RWPE2 (cell line): ENCODE results near the gene CCNB2.

Experiments
- ATAC-seq: fragments of 200-7000 bp; cut with Tn5 transposase; 3 replicates; pipeline ENCODE4 v1.9.1; 2021; ENCODE audit warnings: low read depth
- DNase-seq: peaks from one replicate; pipeline ENCODE4 v3.0.0-alpha.2; 2020; ENCODE audit warnings: low spot score
- H3K27ac ChIP-seq: fragments of 450-650 bp; 2 replicates; pipeline ENCODE4 v1.5.1; 2017; ENCODE audit warnings: mild to moderate bottlenecking; ENCODE audit not compliant: poor library complexity, severe bottlenecking
- H3K27me3 ChIP-seq: fragments of 250-450 bp; sonication (Bioruptor Pico); 2 replicates; pipeline ENCODE4 v1.5.1; 2021; ENCODE audit warnings: mild to moderate bottlenecking, moderate library complexity; ENCODE audit not compliant: insufficient read depth, poor library complexity, severe bottlenecking
- H3K36me3 ChIP-seq: fragments of 250-450 bp; sonication (Bioruptor Pico); 2 replicates; pipeline ENCODE4 v1.5.1; 2020; ENCODE audit warnings: low read depth, mild to moderate bottlenecking, moderate library complexity
- H3K4me1 ChIP-seq: fragments of 250-450 bp; sonication (Bioruptor Pico); 2 replicates; pipeline ENCODE4 v1.5.1; 2021; ENCODE audit warnings: mild to moderate bottlenecking, moderate library complexity; ENCODE audit not compliant: insufficient read depth, poor library complexity, severe bottlenecking
- H3K4me3 ChIP-seq: fragments of 250-450 bp; sonication (Bioruptor Pico); 2 replicates; pipeline ENCODE4 v1.5.1; 2021; ENCODE audit warnings: mild to moderate bottlenecking, moderate library complexity; ENCODE audit not compliant: severe bottlenecking
- H3K9me3 ChIP-seq: fragments of 250-450 bp; sonication (Bioruptor Pico); 2 replicates; pipeline ENCODE4 v1.5.1; 2021; ENCODE audit warnings: mild to moderate bottlenecking, moderate library complexity; ENCODE audit not compliant: severe bottlenecking
- CTCF ChIP-seq: fragments of 450-650 bp; IDR thresholded peaks from one replicate; pipeline ENCODE4 v1.5.1; 2017; ENCODE audit warnings: mild to moderate bottlenecking, moderate library complexity; ENCODE audit not compliant: poor library complexity, severe bottlenecking

The CCNB2 gene

GRCh38 chr15:59074607-59075006 lies 30.3 kb upstream of the CCNB2 start:
- Histone ChIP-seq H3K27me3 (no peaks in the 10 kb centered on the region), H3K9me3 (no peaks in the 10 kb centered on the region), H3K27ac (no peak overlapping the region), H3K4me1 (no peaks in the 10 kb centered on the region), H3K4me3 (no peak overlapping the region), H3K36me3 (peaks cover 66% of the 10 kb centered on the region)
- TF ChIP-seq CTCF = no peak
- no peak for ATAC-seq
- no peak for DNase-seq

GRCh38 chr15:59087731-59088130 lies 17.2 kb upstream of the CCNB2 start:
- H3K4me1 ChIP-seq = no peaks in the 10 kb centered on the region
- no peak for TF ChIP-seq CTCF
- H3K36me3 ChIP-seq = peaks cover 97% of the 10 kb centered on the region
- H3K27me3 ChIP-seq = no peaks in the 10 kb centered on the region
- DNase-seq (no peak), ATAC-seq (no peak)
- H3K27ac ChIP-seq = no peak overlapping the region
- no peaks in the 10 kb centered on the region for H3K9me3 ChIP-seq
- no peak overlapping the region for H3K4me3 ChIP-seq

GRCh38 chr15:59094077-59094476 lies 10.9 kb upstream of the CCNB2 start:
- Histone ChIP-seq H3K9me3 (no peaks in the 10 kb centered on the region), H3K4me1 (no peaks in the 10 kb centered on the region), H3K36me3 (peaks cover 83% of the 10 kb centered on the region), H3K27me3 (no peaks in the 10 kb centered on the region), H3K27ac (no peak overlapping the region), H3K4me3 (no peak overlapping the region)
- DNase-seq (no peak), ATAC-seq (no peak)
- no peak for TF ChIP-seq CTCF

- no peak for TF ChIP-seq CTCF
- H3K27ac ChIP-seq = no peak overlapping the region
- no peaks in the 10 kb centered on the region for H3K4me1 ChIP-seq
- DNase-seq (no peak), ATAC-seq (no peak)
- no peaks in the 10 kb centered on the region for H3K27me3 ChIP-seq
- H3K9me3 ChIP-seq = no peaks in the 10 kb centered on the region
- no peak overlapping the region for H3K4me3 ChIP-seq
- H3K36me3 ChIP-seq = peaks cover 59% of the 10 kb centered on the region
These were observed 8.5 kb upstream of the CCNB2 start for GRCh38 chr15:59096429-59096828.

GRCh38 chr15:59099162-59099685 lies 5.7 kb upstream of the CCNB2 start:
- no peak for ATAC-seq
- no peak for TF ChIP-seq CTCF

More at GRCh38 chr15:59099162-59099685, 5.7 kb upstream of the CCNB2 start:
- Histone ChIP-seq H3K4me1 (no peaks in the 10 kb centered on the region), H3K36me3 (peaks cover 34% of the 10 kb centered on the region), H3K9me3 (no peaks in the 10 kb centered on the region), H3K4me3 (no peak overlapping the region), H3K27me3 (no peaks in the 10 kb centered on the region), H3K27ac (no peak overlapping the region)
- no peak for DNase-seq
